Calu3 (cell line): ENCODE measurements around the gene ZSCAN5B. TPM values are rescaled to one million over a fixed set of nuclear protein-coding genes. Genes with fewer than 3 reads are reported as not detected.

Experiments used
- BruUV-seq: library from RNA; stranded (reverse); fragments of 400-500 nt; replicated peaks from 2 replicates; lab custom pipeline; 2021; lab: Mats Ljungman, UMichigan
- CTCF ChIA-PET: fragments of 300-600 bp; sonication (Branson Sonifier 250); formaldehyde crosslinking; loops from one replicate; lab custom pipeline; 2022; ENCODE audit warnings: antibody characterized with exemption; lab: Charles Lee
- DNase-seq: peaks from one replicate; pipeline ENCODE4 v3.0.0; 2022
- H3K27ac Mint-ChIP-seq: one replicate; pipeline ENCODE4 v1.8.0; 2022; ENCODE audit warnings: mixed read lengths; ENCODE audit not compliant: unreplicated experiment
- H3K27me3 Mint-ChIP-seq: one replicate; pipeline ENCODE4 v1.8.0; 2022; ENCODE audit warnings: mixed read lengths; ENCODE audit not compliant: unreplicated experiment
- H3K36me3 Mint-ChIP-seq: one replicate; pipeline ENCODE4 v1.8.0; 2022; ENCODE audit warnings: mild to moderate bottlenecking, moderate library complexity, mixed read lengths; ENCODE audit not compliant: insufficient read depth, unreplicated experiment
- H3K4me1 Mint-ChIP-seq: one replicate; pipeline ENCODE4 v1.8.0; 2022; ENCODE audit warnings: mild to moderate bottlenecking, low read depth, mixed read lengths; ENCODE audit not compliant: unreplicated experiment
- H3K4me3 Mint-ChIP-seq: one replicate; pipeline ENCODE4 v1.8.0; 2022; ENCODE audit warnings: mild to moderate bottlenecking, low read depth, moderate library complexity, mixed read lengths; ENCODE audit not compliant: unreplicated experiment
- H3K9me3 Mint-ChIP-seq: one replicate; pipeline ENCODE4 v1.8.0; 2022; ENCODE audit warnings: low read depth, mixed read lengths; ENCODE audit not compliant: unreplicated experiment
- intact Hi-C: fragments of 100-400 bp; cut with micrococcal nuclease; formaldehyde crosslinking; loops from one replicate; pipeline ENCODE4 v1.10.0; 2022; ENCODE audit not compliant: unreplicated experiment
- total RNA-seq: library from RNA; stranded (reverse); gene quantifications from 2 replicates; pipeline ENCODE4 v1.2.3, GENCODE V29; 2022
- TF ChIP-seq, protein P1 (sequence below): fragments of 200-600 bp; IDR thresholded peaks from one replicate; pipeline ENCODE4 v1.8.0; 2022; ENCODE audit warnings: antibody characterized with exemption; ENCODE audit not compliant: unreplicated experiment

ZSCAN5B gene
- total RNA-seq, 1 experiment from 2014 or later: not detected

DNA sequence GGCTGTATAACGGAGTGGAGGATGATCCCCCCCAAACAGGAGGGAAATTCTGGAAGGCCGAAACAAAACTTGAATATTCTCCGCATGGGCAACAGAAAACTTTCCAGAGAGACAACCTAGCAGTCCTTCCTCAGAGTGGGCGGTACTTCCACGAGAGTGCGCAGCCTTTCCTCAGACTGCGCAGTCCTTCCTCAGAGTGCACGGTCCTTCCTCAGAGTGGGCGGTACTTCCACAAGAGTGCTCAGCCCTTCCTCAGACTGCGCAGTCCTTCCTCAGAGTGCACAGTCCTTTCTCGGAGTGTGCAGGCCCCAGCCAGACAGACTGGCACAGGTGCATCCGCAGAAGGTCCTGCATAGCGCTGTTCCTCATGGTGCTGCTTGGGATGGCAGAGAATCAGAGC, 34.5 kb downstream of the ZSCAN5B start:
- TF ChIP-seq, protein P1, sequence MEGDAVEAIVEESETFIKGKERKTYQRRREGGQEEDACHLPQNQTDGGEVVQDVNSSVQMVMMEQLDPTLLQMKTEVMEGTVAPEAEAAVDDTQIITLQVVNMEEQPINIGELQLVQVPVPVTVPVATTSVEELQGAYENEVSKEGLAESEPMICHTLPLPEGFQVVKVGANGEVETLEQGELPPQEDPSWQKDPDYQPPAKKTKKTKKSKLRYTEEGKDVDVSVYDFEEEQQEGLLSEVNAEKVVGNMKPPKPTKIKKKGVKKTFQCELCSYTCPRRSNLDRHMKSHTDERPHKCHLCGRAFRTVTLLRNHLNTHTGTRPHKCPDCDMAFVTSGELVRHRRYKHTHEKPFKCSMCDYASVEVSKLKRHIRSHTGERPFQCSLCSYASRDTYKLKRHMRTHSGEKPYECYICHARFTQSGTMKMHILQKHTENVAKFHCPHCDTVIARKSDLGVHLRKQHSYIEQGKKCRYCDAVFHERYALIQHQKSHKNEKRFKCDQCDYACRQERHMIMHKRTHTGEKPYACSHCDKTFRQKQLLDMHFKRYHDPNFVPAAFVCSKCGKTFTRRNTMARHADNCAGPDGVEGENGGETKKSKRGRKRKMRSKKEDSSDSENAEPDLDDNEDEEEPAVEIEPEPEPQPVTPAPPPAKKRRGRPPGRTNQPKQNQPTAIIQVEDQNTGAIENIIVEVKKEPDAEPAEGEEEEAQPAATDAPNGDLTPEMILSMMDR: no peak
- Mint-ChIP-seq H3K4me1 (no peaks in the 10 kb centered on the region), H3K9me3 (peaks cover 3% of the 10 kb centered on the region), H3K27me3 (no peaks in the 10 kb centered on the region), H3K27ac (no peak overlapping the region), H3K4me3 (no peak overlapping the region), H3K36me3 (peaks cover 37% of the 10 kb centered on the region)
- CTCF ChIA-PET: interaction anchor here (0.7 kb wide), 1 partner anchor 90 kb away, joined by 5 read pairs; no protein-coding TSS in a partner anchor
- BruUV-seq: no TSS peak
- DNase-seq: no peak
- intact Hi-C loops: no loop called here

DNA sequence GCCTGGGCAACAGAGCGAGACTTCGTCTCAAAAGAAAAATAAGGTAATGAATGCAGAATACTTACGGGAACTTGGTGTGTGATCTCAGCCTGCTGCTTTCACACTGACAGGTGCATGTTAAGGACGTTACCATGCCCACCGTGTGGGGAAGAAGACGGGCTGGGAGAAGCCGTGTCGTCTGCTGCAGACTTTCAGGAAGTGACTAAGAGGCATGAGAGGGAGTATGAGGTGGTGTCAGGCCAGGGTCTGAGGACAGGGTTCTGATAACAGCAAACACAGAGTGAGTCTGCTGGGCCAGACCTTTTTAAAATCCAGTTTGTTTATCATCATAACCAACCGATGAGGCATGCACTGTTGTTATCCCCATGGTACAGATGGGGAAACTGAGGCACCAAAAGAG, 35.3 kb downstream of the ZSCAN5B start:
- intact Hi-C loops: no loop called here
- CTCF ChIA-PET: no interaction called here
- H3K4me1 Mint-ChIP-seq: no peaks in the 10 kb centered on the region
- H3K27ac Mint-ChIP-seq: no peak overlapping the region
- TF ChIP-seq, protein P1: no peak
- BruUV-seq: no TSS peak
- peaks cover 3% of the 10 kb centered on the region for H3K9me3 Mint-ChIP-seq
- no peaks in the 10 kb centered on the region for H3K27me3 Mint-ChIP-seq
- no peak overlapping the region for H3K4me3 Mint-ChIP-seq
- H3K36me3 Mint-ChIP-seq: peaks cover 45% of the 10 kb centered on the region
- no peak for DNase-seq

DNA sequence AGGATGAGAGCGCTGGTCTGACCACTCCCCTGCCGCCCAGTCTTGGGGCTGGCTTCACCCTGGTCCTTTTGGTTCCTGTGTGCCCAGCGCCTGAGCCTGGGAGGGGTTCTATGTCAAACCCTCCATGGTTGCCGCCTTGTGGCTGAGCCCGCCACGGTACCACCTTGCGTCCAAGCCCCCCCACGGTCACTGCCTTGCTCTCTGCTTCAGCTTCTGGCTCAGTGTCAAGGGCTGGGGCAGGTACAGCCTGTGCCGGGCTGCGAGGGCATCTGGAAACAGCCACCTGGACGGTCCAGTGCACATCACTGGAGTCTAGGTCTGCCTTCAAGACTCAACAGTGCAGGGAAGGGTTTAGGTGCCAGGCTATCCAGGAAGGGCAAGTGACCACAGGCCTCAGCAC, 36.0 kb downstream of the ZSCAN5B start:
- TF ChIP-seq, protein P1: no peak
- H3K4me3 Mint-ChIP-seq: no peak overlapping the region
- intact Hi-C loops: no loop called here
- no peaks in the 10 kb centered on the region for H3K27me3 Mint-ChIP-seq
- H3K4me1 Mint-ChIP-seq: no peaks in the 10 kb centered on the region
- no TSS peak for BruUV-seq
- CTCF ChIA-PET: no interaction called here
- H3K27ac Mint-ChIP-seq: no peak overlapping the region
- no peak for DNase-seq
- peaks cover 3% of the 10 kb centered on the region for H3K9me3 Mint-ChIP-seq
- H3K36me3 Mint-ChIP-seq: peaks cover 52% of the 10 kb centered on the region

DNA sequence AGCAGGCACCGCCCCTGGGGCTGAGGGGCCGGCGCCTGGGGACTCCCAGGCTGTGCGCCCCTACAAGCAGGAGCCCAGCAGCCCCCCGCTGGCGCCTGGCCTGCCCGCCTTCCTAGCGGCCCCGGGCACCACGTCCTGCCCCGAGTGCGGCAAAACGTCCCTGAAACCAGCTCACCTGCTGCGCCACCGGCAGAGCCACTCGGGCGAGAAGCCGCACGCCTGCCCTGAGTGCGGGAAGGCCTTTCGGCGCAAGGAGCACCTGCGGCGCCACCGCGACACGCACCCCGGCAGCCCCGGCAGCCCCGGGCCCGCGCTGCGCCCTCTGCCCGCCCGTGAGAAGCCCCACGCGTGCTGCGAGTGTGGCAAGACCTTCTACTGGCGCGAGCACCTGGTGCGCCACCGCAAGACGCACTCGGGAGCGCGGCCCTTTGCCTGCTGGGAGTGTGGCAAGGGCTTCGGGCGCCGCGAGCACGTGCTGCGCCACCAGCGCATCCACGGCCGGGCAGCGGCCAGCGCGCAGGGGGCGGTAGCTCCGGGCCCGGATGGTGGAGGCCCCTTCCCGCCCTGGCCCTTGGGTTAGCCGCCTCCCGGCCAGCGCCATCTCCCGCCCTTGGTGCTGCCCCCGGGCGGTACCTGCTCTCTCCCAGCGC, 37.8 kb downstream of the ZSCAN5B start:
- intact Hi-C loops: no loop called here
- no peak for DNase-seq
- Mint-ChIP-seq H3K27me3 (no peaks in the 10 kb centered on the region), H3K4me3 (no peak overlapping the region), H3K27ac (peak overlapping the region; percentile 25), H3K36me3 (peaks cover 57% of the 10 kb centered on the region), H3K9me3 (peaks cover 3% of the 10 kb centered on the region), H3K4me1 (no peaks in the 10 kb centered on the region)
- no TSS peak for BruUV-seq
- TF ChIP-seq, protein P1: no peak
- CTCF ChIA-PET: no interaction called here
